GM18526 (cell line): Measurements from ENCODE around the gene ERMN.

Experiments used
- POLR2A ChIP-seq: IDR thresholded peaks from 3 replicates; pipeline ENCODE4 v1.6.1; 2011; ENCODE audit not compliant: insufficient read length; ENCODE audit errors: extremely low read depth

The ERMN gene, protein sequence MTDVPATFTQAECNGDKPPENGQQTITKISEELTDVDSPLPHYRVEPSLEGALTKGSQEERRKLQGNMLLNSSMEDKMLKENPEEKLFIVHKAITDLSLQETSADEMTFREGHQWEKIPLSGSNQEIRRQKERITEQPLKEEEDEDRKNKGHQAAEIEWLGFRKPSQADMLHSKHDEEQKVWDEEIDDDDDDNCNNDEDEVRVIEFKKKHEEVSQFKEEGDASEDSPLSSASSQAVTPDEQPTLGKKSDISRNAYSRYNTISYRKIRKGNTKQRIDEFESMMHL

GRCh38 chr2:157325786-157326185, at the start of gene ERMN:
Gene ERMN (minus strand): TSS chr2:157325824. CDS start chr2:157325642, 182 bp downstream.
- TF ChIP-seq POLR2A, result no peak

DNA sequence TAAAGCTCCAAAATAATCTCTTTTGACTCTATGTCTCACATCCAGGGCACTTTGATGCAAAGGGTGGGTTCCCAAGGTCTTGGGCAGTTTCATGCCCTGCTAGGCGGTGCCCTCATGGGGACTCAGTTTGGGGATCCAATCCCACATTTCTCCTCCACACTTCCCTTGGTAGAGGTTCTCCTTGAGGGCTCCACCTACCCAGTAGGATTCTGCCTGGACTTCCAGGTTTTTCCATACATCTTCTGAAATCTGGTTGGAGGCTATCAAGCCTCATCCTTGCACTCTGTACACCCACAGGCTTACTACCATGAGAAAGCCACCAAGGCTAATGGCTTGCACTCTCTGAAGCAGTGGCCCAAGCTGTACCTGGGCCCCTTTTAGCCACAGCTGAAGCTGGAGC, 49.8 kb upstream of the ERMN start:
- no peak for TF ChIP-seq POLR2A

GRCh38 chr2:157367704-157368103, 42.1 kb upstream of the ERMN start:
- TF ChIP-seq POLR2A, result no peak

DNA sequence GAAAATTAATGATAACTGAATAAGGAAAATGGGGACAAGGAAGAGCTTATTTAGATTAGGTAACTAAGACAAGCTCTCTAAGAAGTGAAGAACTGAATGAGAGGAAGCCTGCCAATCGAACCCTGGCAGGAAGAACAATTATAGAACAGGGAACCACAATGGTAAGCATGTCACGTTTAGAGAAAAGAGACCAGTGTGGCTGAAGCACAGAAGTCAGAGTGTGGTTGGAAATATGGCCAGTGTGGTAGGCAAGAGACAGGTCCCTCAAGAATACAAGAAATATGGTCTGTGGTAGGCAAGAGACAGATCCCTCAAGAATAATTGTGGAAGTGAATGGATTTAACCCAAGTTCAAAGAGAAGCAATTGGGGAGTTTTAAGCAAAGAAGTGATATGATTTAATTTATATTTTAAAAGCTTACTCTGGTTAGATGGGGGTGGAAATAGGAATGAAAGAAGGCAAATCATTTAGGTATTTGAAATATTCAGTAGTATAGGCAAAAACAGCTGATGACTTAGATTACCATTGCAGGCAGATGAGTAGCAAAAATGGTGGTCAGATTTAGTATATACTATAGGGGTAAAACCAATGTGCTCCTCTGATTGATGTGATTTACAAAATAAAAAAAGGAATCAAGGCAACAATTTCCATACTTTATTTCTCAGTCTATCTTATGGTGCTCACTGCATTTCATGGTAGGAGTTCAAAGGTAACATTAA, 38.8 kb upstream of the ERMN start:
- no peak for TF ChIP-seq POLR2A

GRCh38 chr2:157363612-157364101, 38.0 kb upstream of the ERMN start:
- TF ChIP-seq POLR2A, result no peak

- no peak for TF ChIP-seq POLR2A
Measured at GRCh38 chr2:157362627-157363026, 37.0 kb upstream of the ERMN start.

DNA sequence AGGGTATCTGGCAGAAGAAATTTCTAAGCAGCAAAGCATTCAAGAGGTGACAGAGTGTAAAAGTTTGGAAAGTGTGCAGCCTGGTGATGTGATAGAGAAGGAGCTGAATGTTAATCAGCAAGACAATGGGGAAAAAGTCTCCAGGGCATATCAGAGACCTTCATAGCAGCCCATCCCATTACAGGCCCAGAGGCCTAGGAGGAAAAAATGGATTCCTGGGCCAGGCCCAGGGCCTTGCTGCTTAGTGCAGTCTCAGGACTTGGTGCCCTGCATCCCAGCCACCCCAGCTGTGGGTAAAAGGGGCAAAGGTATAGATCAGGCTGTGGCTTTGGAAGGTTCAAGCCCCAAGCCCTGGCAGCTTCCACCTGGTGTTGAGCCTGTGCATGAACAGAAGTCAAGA, 35.9 kb upstream of the ERMN start:
- TF ChIP-seq POLR2A, result no peak

DNA sequence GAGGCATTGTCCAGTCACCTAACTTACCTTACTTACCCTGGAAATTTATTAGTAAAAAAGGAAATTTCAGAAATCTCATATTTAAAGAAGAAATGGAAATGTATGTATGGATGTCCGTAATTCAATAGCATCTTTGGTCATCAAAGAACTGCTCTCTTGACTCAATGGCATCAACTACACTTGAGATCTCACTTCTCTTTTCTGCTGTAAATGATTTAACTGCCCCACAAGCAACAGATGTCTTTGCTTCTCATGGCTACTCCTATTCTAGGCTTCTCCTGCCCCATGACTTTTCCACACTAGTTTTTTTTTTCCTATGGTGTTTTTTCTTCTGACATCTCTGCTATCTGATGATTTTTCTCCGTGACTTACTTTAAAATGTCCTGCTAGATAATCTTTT, 34.0 kb upstream of the ERMN start:
- TF ChIP-seq POLR2A, result no peak

GRCh38 chr2:157355618-157356017, 30.0 kb upstream of the ERMN start:
- TF ChIP-seq POLR2A, result no peak

DNA sequence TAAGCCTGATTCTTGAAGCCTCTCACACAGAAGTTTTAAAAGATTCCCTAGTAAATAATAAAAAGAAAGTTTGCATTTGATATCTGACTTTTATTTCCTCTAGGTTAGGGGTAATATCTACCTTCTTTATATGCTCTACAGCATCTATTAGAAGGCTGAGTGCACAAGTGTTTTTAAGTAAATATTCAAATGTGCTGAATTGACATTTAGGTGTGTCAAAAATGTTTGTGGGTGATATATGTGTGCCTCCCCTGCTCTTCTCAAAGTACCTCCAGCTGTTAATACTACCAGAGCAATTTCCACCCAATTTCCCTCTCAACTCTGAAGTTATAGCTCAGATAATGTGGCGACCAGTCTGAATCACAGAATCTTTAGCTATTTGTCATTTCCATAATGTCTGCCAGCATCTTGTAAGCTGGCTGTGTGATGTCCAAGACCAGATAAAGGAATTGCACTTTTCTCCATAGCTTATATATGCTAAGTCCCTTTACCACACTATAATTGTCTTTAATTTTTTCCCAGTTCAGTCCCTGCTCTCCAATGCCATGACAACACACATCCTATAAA, 24.4 kb upstream of the ERMN start:
- TF ChIP-seq POLR2A, result no peak

- TF ChIP-seq POLR2A, result no peak
Measured at GRCh38 chr2:157348291-157348921, 22.8 kb upstream of the ERMN start.

- TF ChIP-seq POLR2A, result no peak
Measured at GRCh38 chr2:157345647-157346389, 20.2 kb upstream of the ERMN start.

DNA sequence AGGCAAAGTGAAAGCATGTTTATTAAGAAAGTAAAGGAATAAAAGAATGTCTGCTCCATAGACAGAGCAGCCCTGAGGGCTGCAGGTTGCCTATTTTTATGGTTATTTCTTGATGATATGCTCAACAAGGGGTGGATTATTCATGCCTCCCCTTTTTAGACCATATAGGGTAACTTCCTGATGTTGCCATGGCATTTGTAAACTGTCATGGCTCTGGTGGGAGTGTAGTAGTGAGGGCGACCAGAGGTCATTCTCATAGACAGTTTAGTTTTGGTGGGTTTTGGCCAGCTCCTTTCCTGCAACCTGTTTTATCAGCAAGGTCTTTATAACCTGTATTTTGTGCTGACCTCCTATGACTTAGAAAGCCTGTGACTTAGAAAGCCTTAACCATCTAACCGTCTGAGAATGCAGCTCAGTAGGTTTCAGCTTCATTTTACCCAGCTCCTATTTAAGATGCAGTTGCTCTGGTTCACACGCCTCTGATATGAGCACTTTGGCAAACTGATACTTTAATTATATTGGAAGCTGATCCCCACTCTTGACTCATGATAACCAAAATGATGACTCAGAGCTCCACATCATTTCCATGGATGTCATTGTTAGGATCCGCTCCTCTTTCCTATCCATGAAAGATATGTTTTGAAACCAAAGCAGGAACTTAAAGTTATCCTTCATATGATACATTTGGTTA, 14.5 kb upstream of the ERMN start:
- no peak for TF ChIP-seq POLR2A

- no peak for TF ChIP-seq POLR2A
Measured at GRCh38 chr2:157337978-157338377, 12.4 kb upstream of the ERMN start.
